ENCODE data around the gene SH3TC2. TPM values are rescaled to one million over a fixed set of nuclear protein-coding genes. Genes with fewer than 3 reads are reported as not detected.

SH3TC2 gene
- total and polyA plus RNA-seq, 10 of the 15 experiments (the other 5 are each of a cell fraction or from before 2014, with no cell fraction given), result not detected

GRCh38 chr5:149089796-149090195 is 26.9 kb upstream of the SH3TC2 start:
- no peaks in the 10 kb centered on the region for H3K4me1 ChIP-seq (ENCODE audit: control insufficient read depth, insufficient read depth, low read length)
- no peak overlapping the region for H2AFZ ChIP-seq (ENCODE audit: control insufficient read depth, low read depth, low read length)
- ChIA-PET POLR2A (no interaction called here), RAD21 (ENCODE audit: unreplicated experiment) (no interaction called here), SMC1A (ENCODE audit: uncharacterized antibody, unreplicated experiment) (no interaction called here), CTCF (no interaction called here)
- 0% methylated on average over 2 of the region's 2 CpGs for WGBS (ENCODE audit: insufficient coverage, insufficient replicate concordance, low lambda C conversion rate, missing lambda C conversion rate)
- no peak overlapping the region for H3K4me2 ChIP-seq (ENCODE audit: control insufficient read depth, insufficient read depth)
- in situ Hi-C loops (cut with MboI) (no loop called here), intact Hi-C loops (cut with micrococcal nuclease; ENCODE audit: unreplicated experiment) (no loop called here)
- no peak for FAIRE-seq
- no peak overlapping the region for H3K9ac ChIP-seq (ENCODE audit: control insufficient read depth, insufficient read depth, low read length)
- BruUV-seq (replicated peaks), result no TSS peak
- no peaks in the 10 kb centered on the region for H3K36me3 ChIP-seq (ENCODE audit: control insufficient read depth in 2 of 2, insufficient read depth in 2 of 2, low read length in 1 of 2)
- no peak for ATAC-seq
- no peaks in the 10 kb centered on the region for H4K20me1 ChIP-seq (ENCODE audit: control insufficient read depth, insufficient read depth)
- TF ChIP-seq ASH2L (IDR thresholded peaks at IDR 0.05; ENCODE audit: borderline replicate concordance, low read depth), result no peak
- H3K4me3 ChIP-seq, result no peak overlapping the region
- no peaks in the 10 kb centered on the region for H3K9me3 ChIP-seq (replicated peaks; ENCODE audit: control insufficient read depth, insufficient read depth, low read length)
- H3K27ac ChIP-seq (ENCODE audit: control insufficient read depth, insufficient read depth), result no peak overlapping the region
- no peak for DNase-seq (ENCODE audit: low read depth, low spot score)
- no peaks in the 10 kb centered on the region for H3K79me2 ChIP-seq (ENCODE audit: control insufficient read depth, insufficient read depth, low read length)
- no peaks in the 10 kb centered on the region; a peak in 1 of 4 replicates for H3K27me3 ChIP-seq (replicated peaks in 1 of 2; ENCODE audit: control insufficient read depth in 2 of 2, insufficient read depth in 2 of 2, low read length in 1 of 2)

GRCh38 chr5:149088686-149089085 is 25.8 kb upstream of the SH3TC2 start:
- no TSS peak for BruUV-seq (replicated peaks)
- H3K4me3 ChIP-seq, result no peak overlapping the region
- ChIA-PET SMC1A (ENCODE audit: uncharacterized antibody, unreplicated experiment) (interaction anchor here (0.8 kb wide), 1 partner anchor 20 kb away, joined by 3 read pairs; no protein-coding TSS in a partner anchor), POLR2A (no interaction called here), CTCF (interaction anchor here (1.0 to 1.4 kb wide), 2 partner anchors 18 to 176 kb away, joined by 3 read pairs; no protein-coding TSS in a partner anchor), RAD21 (ENCODE audit: unreplicated experiment) (no interaction called here)
- H3K27me3 ChIP-seq (replicated peaks in 1 of 2; ENCODE audit: control insufficient read depth in 2 of 2, insufficient read depth in 2 of 2, low read length in 1 of 2), result no peaks in the 10 kb centered on the region; a peak in 1 of 4 replicates
- ATAC-seq, result no peak
- no peaks in the 10 kb centered on the region for H4K20me1 ChIP-seq (ENCODE audit: control insufficient read depth, insufficient read depth)
- DNase-seq (ENCODE audit: low read depth, low spot score), result no peak
- no peak for FAIRE-seq
- no peaks in the 10 kb centered on the region for H3K9me3 ChIP-seq (replicated peaks; ENCODE audit: control insufficient read depth, insufficient read depth, low read length)
- WGBS (ENCODE audit: insufficient coverage, insufficient replicate concordance, low lambda C conversion rate, missing lambda C conversion rate), result 27% methylated on average over 3 of the region's 3 CpGs
- H3K4me1 ChIP-seq (ENCODE audit: control insufficient read depth, insufficient read depth, low read length), result no peaks in the 10 kb centered on the region
- H3K4me2 ChIP-seq (ENCODE audit: control insufficient read depth, insufficient read depth), result no peak overlapping the region
- no peaks in the 10 kb centered on the region for H3K36me3 ChIP-seq (ENCODE audit: control insufficient read depth in 2 of 2, insufficient read depth in 2 of 2, low read length in 1 of 2)
- no peak overlapping the region for H3K27ac ChIP-seq (ENCODE audit: control insufficient read depth, insufficient read depth)
- in situ Hi-C loops (cut with MboI) (no loop called here), intact Hi-C loops (cut with micrococcal nuclease; ENCODE audit: unreplicated experiment) (no loop called here)
- H2AFZ ChIP-seq (ENCODE audit: control insufficient read depth, low read depth, low read length), result no peak overlapping the region
- H3K9ac ChIP-seq (ENCODE audit: control insufficient read depth, insufficient read depth, low read length), result no peak overlapping the region
- H3K79me2 ChIP-seq (ENCODE audit: control insufficient read depth, insufficient read depth, low read length), result no peaks in the 10 kb centered on the region
- TF ChIP-seq, protein P1, sequence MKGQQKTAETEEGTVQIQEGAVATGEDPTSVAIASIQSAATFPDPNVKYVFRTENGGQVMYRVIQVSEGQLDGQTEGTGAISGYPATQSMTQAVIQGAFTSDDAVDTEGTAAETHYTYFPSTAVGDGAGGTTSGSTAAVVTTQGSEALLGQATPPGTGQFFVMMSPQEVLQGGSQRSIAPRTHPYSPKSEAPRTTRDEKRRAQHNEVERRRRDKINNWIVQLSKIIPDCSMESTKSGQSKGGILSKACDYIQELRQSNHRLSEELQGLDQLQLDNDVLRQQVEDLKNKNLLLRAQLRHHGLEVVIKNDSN (IDR thresholded peaks at IDR 0.05; ENCODE audit: borderline replicate concordance, extremely low read length, insufficient read depth, low read depth, low read length), result no peak
- TF ChIP-seq, protein P2, sequence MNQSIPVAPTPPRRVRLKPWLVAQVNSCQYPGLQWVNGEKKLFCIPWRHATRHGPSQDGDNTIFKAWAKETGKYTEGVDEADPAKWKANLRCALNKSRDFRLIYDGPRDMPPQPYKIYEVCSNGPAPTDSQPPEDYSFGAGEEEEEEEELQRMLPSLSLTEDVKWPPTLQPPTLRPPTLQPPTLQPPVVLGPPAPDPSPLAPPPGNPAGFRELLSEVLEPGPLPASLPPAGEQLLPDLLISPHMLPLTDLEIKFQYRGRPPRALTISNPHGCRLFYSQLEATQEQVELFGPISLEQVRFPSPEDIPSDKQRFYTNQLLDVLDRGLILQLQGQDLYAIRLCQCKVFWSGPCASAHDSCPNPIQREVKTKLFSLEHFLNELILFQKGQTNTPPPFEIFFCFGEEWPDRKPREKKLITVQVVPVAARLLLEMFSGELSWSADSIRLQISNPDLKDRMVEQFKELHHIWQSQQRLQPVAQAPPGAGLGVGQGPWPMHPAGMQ (IDR thresholded peaks at IDR 0.05; ENCODE audit: borderline replicate concordance), result no peak
- TF ChIP-seq BCL11A (IDR thresholded peaks at IDR 0.05; ENCODE audit: low read depth, low read length) (no peak), ZBTB11 (CRISPR knock-in tag; IDR thresholded peaks at IDR 0.05) (no peak), CBFB (IDR thresholded peaks at IDR 0.05; ENCODE audit: low read depth) (no peak), RB1 (IDR thresholded peaks at IDR 0.05; ENCODE audit: borderline replicate concordance) (no peak), IKZF1 (conservative IDR thresholded peaks at IDR 0.05) (no peak)
- TF ChIP-seq, protein P3, sequence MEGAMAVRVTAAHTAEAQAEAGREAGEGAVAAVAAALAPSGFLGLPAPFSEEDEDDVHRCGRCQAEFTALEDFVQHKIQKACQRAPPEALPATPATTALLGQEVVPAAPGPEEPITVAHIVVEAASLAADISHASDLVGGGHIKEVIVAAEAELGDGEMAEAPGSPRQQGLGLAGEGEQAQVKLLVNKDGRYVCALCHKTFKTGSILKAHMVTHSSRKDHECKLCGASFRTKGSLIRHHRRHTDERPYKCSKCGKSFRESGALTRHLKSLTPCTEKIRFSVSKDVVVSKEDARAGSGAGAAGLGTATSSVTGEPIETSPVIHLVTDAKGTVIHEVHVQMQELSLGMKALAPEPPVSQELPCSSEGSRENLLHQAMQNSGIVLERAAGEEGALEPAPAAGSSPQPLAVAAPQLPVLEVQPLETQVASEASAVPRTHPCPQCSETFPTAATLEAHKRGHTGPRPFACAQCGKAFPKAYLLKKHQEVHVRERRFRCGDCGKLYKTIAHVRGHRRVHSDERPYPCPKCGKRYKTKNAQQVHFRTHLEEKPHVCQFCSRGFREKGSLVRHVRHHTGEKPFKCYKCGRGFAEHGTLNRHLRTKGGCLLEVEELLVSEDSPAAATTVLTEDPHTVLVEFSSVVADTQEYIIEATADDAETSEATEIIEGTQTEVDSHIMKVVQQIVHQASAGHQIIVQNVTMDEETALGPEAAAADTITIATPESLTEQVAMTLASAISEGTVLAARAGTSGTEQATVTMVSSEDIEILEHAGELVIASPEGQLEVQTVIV (IDR thresholded peaks at IDR 0.05; ENCODE audit: borderline replicate concordance, partially characterized antibody), result no peak

Measured in GM12878 (cell line).